ENCODE data around the gene FBXL12. TPM values are rescaled to one million over a fixed set of nuclear protein-coding genes. Genes with fewer than 3 reads are reported as not detected.

Gene FBXL12
- total and polyA plus RNA-seq, 2 of the 4 experiments (the other 2 are of a cell fraction) = 8.1 to 42.6 TPM

- Histone ChIP-seq H3K79me1 (ENCODE audit: low read depth in 1 of 2, low read length in 2 of 2) (no peaks in the 10 kb centered on the region), H3K56ac (ENCODE audit: extremely low read depth, insufficient read depth, low read length) (no peak overlapping the region), H4K5ac (ENCODE audit: low read depth, low read length) (no peak overlapping the region), H3K9me3 (ENCODE audit: control insufficient read depth, insufficient read depth, low read length) (no peaks in the 10 kb centered on the region), H2AFZ (replicated peaks; ENCODE audit: low read length, poor library complexity) (no peak overlapping the region), H3K4me3 (ENCODE audit: insufficient read depth, low read depth, low read length) (no peak overlapping the region), H2AK9ac (replicated peaks; ENCODE audit: low read depth, low read length, poor library complexity) (no peak overlapping the region), H4K20me1 (ENCODE audit: insufficient read depth, low read length) (no peaks in the 10 kb centered on the region), H3K4me1 (ENCODE audit: control insufficient read depth, insufficient read depth, low read length) (no peaks in the 10 kb centered on the region), H3K27me3 (ENCODE audit: control insufficient read depth, insufficient read depth, low read length) (no peaks in the 10 kb centered on the region), H2BK20ac (ENCODE audit: low read depth, low read length) (no peak overlapping the region), H2BK120ac (ENCODE audit: low read depth, low read length) (no peak overlapping the region), H2AK5ac (ENCODE audit: low read depth, low read length) (no peak overlapping the region), H3K18ac (ENCODE audit: low read depth, low read length) (no peak overlapping the region), H3K36me3 (ENCODE audit: control insufficient read depth, insufficient read depth, low read length) (0 out of 2 replicates have a peak, but pooled peaks cover 2% of the 10 kb centered on the region), H4K91ac (ENCODE audit: insufficient read depth, low read depth, low read length) (no peak overlapping the region), H3K23ac (ENCODE audit: low read depth, low read length) (no peak overlapping the region), H2BK15ac (ENCODE audit: low read depth, low read length) (no peak overlapping the region), H3K9me1 (ENCODE audit: insufficient read depth, low read length) (no peaks in the 10 kb centered on the region), H3K4me2 (ENCODE audit: low read depth, low read length) (no peak overlapping the region), H2BK5ac (ENCODE audit: low read depth, low read length, poor library complexity, severe bottlenecking) (no peak overlapping the region), H4K8ac (ENCODE audit: low read depth in 2 of 2, low read length in 2 of 2) (no peak overlapping the region), H3K14ac (replicated peaks; ENCODE audit: low read depth, low read length) (no peak overlapping the region), H3K27ac (ENCODE audit: insufficient read depth, low read length) (no peak overlapping the region), H3K4ac (ENCODE audit: low read depth, low read length) (no peak overlapping the region), H3K9ac (ENCODE audit: low read depth, low read length) (no peak overlapping the region)
- no peak for ATAC-seq (ENCODE audit: low read depth)
- CTCF ChIA-PET = no interaction called here
- no TSS peak for BruUV-seq (replicated peaks)
- in situ Hi-C loops (cut with MboI; ENCODE audit: low sequenced_read_pairs) = loop anchor here (10.0 kb wide), 3 partner anchors 473 to 663 kb away; partner anchors contain the start of gene ZNF559
- TF ChIP-seq RCOR1 (IDR thresholded peaks at IDR 0.05; ENCODE audit: insufficient replicate concordance, low read length) = no peak
- no peak for TF ChIP-seq MAFK (IDR thresholded peaks at IDR 0.05; ENCODE audit: low read depth, low read length)
- no peak for TF ChIP-seq NFE2L2 (IDR thresholded peaks at IDR 0.05; ENCODE audit: low read depth, low read length)
- no peak for TF ChIP-seq CEBPB (IDR thresholded peaks at IDR 0.05; ENCODE audit: low read depth, low read length)
- TF ChIP-seq CTCF (conservative IDR thresholded peaks at IDR 0.05; ENCODE audit: low read depth, low read length) = no peak
- no peak for TF ChIP-seq SMC3 (IDR thresholded peaks at IDR 0.05; ENCODE audit: low read depth, low read length)
- no peak for TF ChIP-seq POLR2A (IDR thresholded peaks at IDR 0.05; ENCODE audit: low read depth, low read length)
- no peak for TF ChIP-seq BHLHE40 (IDR thresholded peaks at IDR 0.05; ENCODE audit: low read depth, low read length)
- TF ChIP-seq ELK1 (IDR thresholded peaks at IDR 0.05; ENCODE audit: borderline replicate concordance, low read depth, low read length) = no peak
- TF ChIP-seq USF2 (IDR thresholded peaks at IDR 0.05; ENCODE audit: low read depth, low read length) = no peak
- no peak for TF ChIP-seq MXI1 (IDR thresholded peaks at IDR 0.05; ENCODE audit: borderline replicate concordance, low read depth, low read length)
- dilution Hi-C loops (cut with HindIII; ENCODE audit: low sequenced_read_pairs, unreplicated experiment) = loop anchor here (10.0 kb wide), 1 partner anchor 173 kb away; the partner anchor contains the start of gene ZNF561
- POLR2A ChIA-PET (ENCODE audit: unreplicated experiment) = no interaction called here
- WGBS, 2 experiments (ENCODE audit: extremely low coverage in 2 of 2, insufficient read length in 1 of 2) = 83 to 100% methylated on average over 1 to 2 of the region's 5 CpGs
- no peak for DNase-seq
- intact Hi-C loops (cut with micrococcal nuclease) = no loop called here
Observed at GRCh38 chr19:9797871-9798270, 21.0 kb downstream of the FBXL12 start.
